ENCODE data around the gene CCNY. TPM values are rescaled to one million over a fixed set of nuclear protein-coding genes. Genes with fewer than 3 reads are reported as not detected.

The CCNY gene
- total RNA-seq, 4 donors from 2014 or later = 23.9 to 68.1 (median 39.5) TPM

DNA sequence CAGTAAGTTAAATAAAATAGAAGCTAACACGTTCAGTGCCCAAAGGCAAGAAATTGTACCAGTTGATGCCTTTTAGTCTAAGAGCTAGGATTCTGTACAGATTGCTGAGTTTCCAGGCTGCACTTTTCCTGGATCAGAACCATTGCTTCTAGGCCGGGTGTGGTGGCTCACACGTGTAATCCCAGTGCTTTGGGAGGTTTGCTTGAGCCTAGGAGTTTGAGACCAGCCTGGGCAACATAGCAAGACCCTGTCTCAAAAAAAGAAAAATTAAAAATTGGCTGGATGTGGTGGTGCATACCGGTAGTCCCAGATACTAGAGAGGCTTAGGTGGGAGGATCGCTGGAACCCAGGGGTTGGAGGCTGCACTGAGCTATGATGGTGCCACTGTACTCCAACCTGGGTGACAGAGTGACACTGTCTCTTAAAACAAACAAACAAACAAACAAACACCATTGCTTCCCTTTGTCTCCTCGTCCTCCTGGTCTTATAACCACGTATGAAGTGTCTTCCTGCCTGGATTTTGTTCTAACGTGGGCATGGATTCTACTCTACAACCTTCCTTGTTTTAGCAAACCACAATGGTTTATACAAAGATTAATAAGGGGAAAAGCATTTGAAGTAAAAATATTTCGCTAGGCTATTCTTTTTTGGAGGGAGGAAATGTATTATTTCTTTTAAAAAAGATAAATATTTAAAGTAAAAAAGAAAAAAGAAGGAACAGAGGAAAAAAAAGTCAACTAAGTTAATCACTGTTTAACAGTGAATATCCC, 9.7 kb upstream of the CCNY start:
- Histone ChIP-seq H3K27ac (no peak overlapping the region), H3K4me1 (peaks cover 33 to 35% of the 10 kb centered on the region in 2 donors), H3K9me3 (no peaks in the 10 kb centered on the region), H3K4me3 (no peak overlapping the region), H3K36me3 (no peaks in the 10 kb centered on the region), H3K27me3 (no peaks in the 10 kb centered on the region)
- intact Hi-C loops (cut with DNase I; ENCODE audit: low total_unique reads) = no loop called here
- no peak for ATAC-seq
- no peak for TF ChIP-seq POLR2A (IDR thresholded peaks at IDR 0.05)
- TF ChIP-seq, protein P1, sequence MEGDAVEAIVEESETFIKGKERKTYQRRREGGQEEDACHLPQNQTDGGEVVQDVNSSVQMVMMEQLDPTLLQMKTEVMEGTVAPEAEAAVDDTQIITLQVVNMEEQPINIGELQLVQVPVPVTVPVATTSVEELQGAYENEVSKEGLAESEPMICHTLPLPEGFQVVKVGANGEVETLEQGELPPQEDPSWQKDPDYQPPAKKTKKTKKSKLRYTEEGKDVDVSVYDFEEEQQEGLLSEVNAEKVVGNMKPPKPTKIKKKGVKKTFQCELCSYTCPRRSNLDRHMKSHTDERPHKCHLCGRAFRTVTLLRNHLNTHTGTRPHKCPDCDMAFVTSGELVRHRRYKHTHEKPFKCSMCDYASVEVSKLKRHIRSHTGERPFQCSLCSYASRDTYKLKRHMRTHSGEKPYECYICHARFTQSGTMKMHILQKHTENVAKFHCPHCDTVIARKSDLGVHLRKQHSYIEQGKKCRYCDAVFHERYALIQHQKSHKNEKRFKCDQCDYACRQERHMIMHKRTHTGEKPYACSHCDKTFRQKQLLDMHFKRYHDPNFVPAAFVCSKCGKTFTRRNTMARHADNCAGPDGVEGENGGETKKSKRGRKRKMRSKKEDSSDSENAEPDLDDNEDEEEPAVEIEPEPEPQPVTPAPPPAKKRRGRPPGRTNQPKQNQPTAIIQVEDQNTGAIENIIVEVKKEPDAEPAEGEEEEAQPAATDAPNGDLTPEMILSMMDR (IDR thresholded peaks at IDR 0.05 in 4 of 5, conservative IDR thresholded peaks at IDR 0.05 in 1 of 5) = no peak
- in situ Hi-C loops (cut with MboI; ENCODE audit: low sequenced_read_pairs in 4 of 4) = loop anchor here in 2 of 4 donors (25.0 kb wide), 2 partner anchors 214 to 236 kb away; no protein-coding TSS in a partner anchor
- no peak for DNase-seq

DNA sequence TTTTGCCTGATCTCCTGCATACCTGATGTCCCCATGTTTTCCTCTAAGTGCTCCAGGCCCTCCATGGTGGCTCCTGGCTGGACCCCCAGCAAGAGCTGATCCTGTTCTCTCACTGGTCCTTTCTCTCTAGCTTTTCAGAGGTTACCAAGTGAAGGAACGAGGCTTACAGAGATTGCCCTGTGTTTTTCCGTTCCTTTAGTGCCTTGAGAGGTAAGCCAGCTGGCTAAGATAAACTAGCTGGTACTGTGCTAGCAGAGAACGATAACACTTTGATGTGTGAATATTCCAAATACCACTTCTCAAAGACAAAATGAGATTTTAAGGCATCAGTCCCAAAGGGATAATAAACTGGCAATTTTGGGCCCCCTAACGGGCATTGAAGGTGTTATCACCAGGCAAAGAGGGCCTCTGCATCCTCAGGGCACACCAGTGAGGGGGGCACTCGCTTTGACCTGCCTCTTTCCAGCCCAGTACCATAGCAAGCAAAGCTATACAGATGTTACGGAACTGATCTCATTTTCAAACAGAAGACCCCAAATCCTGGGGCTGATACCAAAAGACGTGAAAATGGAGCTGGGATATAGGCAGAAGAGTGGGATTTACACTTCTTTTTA, 8.4 kb upstream of the CCNY start:
- DNase-seq = no peak
- no peaks in the 10 kb centered on the region for H3K27me3 ChIP-seq
- no peak for ATAC-seq
- no peak for TF ChIP-seq POLR2A (IDR thresholded peaks at IDR 0.05)
- TF ChIP-seq, protein P1 (IDR thresholded peaks at IDR 0.05 in 4 of 5, conservative IDR thresholded peaks at IDR 0.05 in 1 of 5) = no peak
- H3K36me3 ChIP-seq = no peaks in the 10 kb centered on the region
- H3K27ac ChIP-seq = no peak overlapping the region
- intact Hi-C loops (cut with DNase I; ENCODE audit: low total_unique reads) = no loop called here
- in situ Hi-C loops (cut with MboI; ENCODE audit: low sequenced_read_pairs in 4 of 4) = loop anchor here in 2 of 4 donors (25.0 kb wide), 2 partner anchors 216 to 234 kb away; no protein-coding TSS in a partner anchor
- H3K4me3 ChIP-seq = no peak overlapping the region
- no peaks in the 10 kb centered on the region for H3K9me3 ChIP-seq
- peaks cover 46 to 48% of the 10 kb centered on the region in 2 donors for H3K4me1 ChIP-seq

DNA sequence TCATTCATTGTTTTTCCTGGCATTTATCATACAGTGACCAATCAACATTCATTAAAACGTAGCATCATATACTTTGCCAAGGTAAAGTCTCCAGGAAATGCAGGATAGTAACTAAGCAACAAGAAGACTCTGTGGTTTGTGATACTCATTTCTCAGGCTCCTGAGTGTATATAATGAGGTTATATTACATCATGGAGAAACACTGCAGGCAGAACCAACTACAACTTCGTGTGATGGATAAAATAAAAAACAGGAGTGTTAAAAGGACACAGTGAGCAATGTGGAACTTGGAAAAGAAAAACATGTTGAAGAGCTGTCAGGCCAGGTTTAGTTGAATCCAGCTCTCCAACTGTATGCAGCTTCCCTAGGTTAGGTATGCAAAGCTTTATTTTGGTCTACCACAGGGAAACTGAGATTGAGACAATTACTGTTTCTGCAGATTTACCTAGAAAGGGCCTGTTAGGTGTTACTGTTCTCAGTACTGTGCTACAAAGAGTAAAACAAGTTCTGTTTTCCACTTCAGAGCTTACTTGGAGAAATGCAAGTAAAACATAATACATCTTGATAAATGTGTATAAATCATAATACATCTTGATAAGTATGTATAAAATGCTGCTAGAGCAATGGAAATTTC, 7.8 kb upstream of the CCNY start:
- TF ChIP-seq, protein P1 (IDR thresholded peaks at IDR 0.05 in 4 of 5, conservative IDR thresholded peaks at IDR 0.05 in 1 of 5) = no peak
- no peak for TF ChIP-seq POLR2A (IDR thresholded peaks at IDR 0.05)
- no peak for ATAC-seq
- H3K36me3 ChIP-seq = no peaks in the 10 kb centered on the region

DNA sequence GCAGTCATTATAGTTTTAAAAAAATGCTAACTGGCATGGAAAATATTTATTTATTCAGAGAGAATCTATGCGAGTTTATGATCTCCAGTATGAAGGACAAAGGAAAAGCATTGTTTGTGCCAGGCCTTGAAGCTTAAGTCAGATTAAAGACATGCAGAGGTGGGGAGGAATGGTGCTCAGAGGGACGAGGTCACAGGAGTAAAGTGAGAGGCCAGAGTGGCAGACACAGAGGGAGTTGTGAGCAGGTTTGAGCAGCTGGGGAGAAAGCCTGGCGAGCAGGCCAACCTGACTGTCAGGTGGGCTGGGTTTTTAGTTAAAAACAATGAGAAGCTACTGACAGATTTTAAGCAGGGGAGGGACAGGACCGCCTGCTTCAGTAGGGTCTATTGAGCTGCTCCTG, 6.8 kb upstream of the CCNY start:
- Histone ChIP-seq H3K27me3 (no peaks in the 10 kb centered on the region), H3K4me1 (peaks cover 62 to 64% of the 10 kb centered on the region in 2 donors), H3K9me3 (no peaks in the 10 kb centered on the region), H3K27ac (peak overlapping the region; percentile 87 to 98 (median 96)), H3K4me3 (no peak overlapping the region), H3K36me3 (no peaks in the 10 kb centered on the region)
- in situ Hi-C loops (cut with MboI; ENCODE audit: low sequenced_read_pairs in 4 of 4) (loop anchor here in 2 of 4 donors (25.0 kb wide), 2 partner anchors 217 to 233 kb away; no protein-coding TSS in a partner anchor), intact Hi-C loops (cut with DNase I; ENCODE audit: low total_unique reads) (no loop called here)
- DNase-seq (peak in 1 of 2 donors; percentile 29), ATAC-seq (no peak)
- TF ChIP-seq POLR2A (IDR thresholded peaks at IDR 0.05) = no peak
- TF ChIP-seq, protein P1 (IDR thresholded peaks at IDR 0.05 in 4 of 5, conservative IDR thresholded peaks at IDR 0.05 in 1 of 5) = no peak

More for the DNA sequence above, 7.8 kb upstream of the CCNY start:
- no peak for DNase-seq
- peaks cover 52 to 54% of the 10 kb centered on the region in 2 donors for H3K4me1 ChIP-seq
- peak overlapping the region in 1 of 4 donors; percentile 96 for H3K27ac ChIP-seq
- in situ Hi-C loops (cut with MboI; ENCODE audit: low sequenced_read_pairs in 4 of 4) (loop anchor here in 2 of 4 donors (25.0 kb wide), 2 partner anchors 216 to 234 kb away; no protein-coding TSS in a partner anchor), intact Hi-C loops (cut with DNase I; ENCODE audit: low total_unique reads) (no loop called here)
- no peak overlapping the region for H3K4me3 ChIP-seq
- no peaks in the 10 kb centered on the region for H3K9me3 ChIP-seq
- H3K27me3 ChIP-seq = no peaks in the 10 kb centered on the region
